ENCODE data around the gene RAE1. TPM values are rescaled to one million over a fixed set of nuclear protein-coding genes. Genes with fewer than 3 reads are reported as not detected.

The RAE1 gene
- total RNA-seq, 1 experiment from 2014 or later: 53.1 TPM

- Histone ChIP-seq H4K91ac (ENCODE audit: insufficient read length, low read depth, low read length) (no peak overlapping the region), H3K23me2 (ENCODE audit: insufficient read length, low read depth, low read length, poor library complexity, severe bottlenecking) (peaks cover 24% of the 10 kb centered on the region), H3K79me2 (ENCODE audit: insufficient read depth, low read length) (no peaks in the 10 kb centered on the region; the same call in 1 of the 2 replicates), H3K18ac (ENCODE audit: insufficient read length, low read depth, low read length) (no peak overlapping the region), H2BK12ac (ENCODE audit: insufficient read length, low read depth, low read length) (no peak overlapping the region), H2BK20ac (ENCODE audit: low read depth, low read length, poor library complexity, severe bottlenecking) (no peak overlapping the region), H3K27me3 (ENCODE audit: insufficient read depth, low read length) (no peaks in the 10 kb centered on the region), H3K4me2 (ENCODE audit: insufficient read depth, insufficient read length, low read length) (no peak overlapping the region), H3K14ac (ENCODE audit: insufficient read depth, low read length) (no peak overlapping the region), H3K23ac (ENCODE audit: insufficient read length, low read depth, low read length) (no peak overlapping the region), H2BK120ac (ENCODE audit: low read depth, low read length, poor library complexity, severe bottlenecking) (no peak overlapping the region), H3K56ac (ENCODE audit: insufficient read length, low read depth, low read length) (no peak overlapping the region), H3K27ac (ENCODE audit: insufficient read length, low read depth, low read length) (no peak overlapping the region), H2BK5ac (ENCODE audit: insufficient read length, low read length) (no peak overlapping the region), H4K5ac (ENCODE audit: insufficient read length, low read depth, low read length) (no peak overlapping the region), H2AK5ac (ENCODE audit: insufficient read length, low read length) (no peak overlapping the region), H3K9ac (ENCODE audit: extremely low read depth, insufficient read length, low read length) (no peak overlapping the region), H4K8ac (replicated peaks; ENCODE audit: insufficient read length, low read depth, low read length) (no peak overlapping the region), H3K4me1 (ENCODE audit: insufficient read depth, low read length) (no peaks in the 10 kb centered on the region), H3K9me3 (ENCODE audit: control insufficient read depth, low read depth, low read length) (no peaks in the 10 kb centered on the region), H3K79me1 (ENCODE audit: insufficient read depth, low read depth, low read length, poor library complexity, severe bottlenecking) (peaks cover 3% of the 10 kb centered on the region), H3K4ac (ENCODE audit: low read depth, low read length) (no peak overlapping the region), H2BK15ac (ENCODE audit: low read depth, low read length) (no peak overlapping the region), H3T11ph (ENCODE audit: low read length) (no peak overlapping the region), H2AFZ (ENCODE audit: low read length) (no peak overlapping the region), H4K20me1 (ENCODE audit: control insufficient read depth, insufficient read depth, insufficient read length) (no peaks in the 10 kb centered on the region)
- H3K36me3 Mint-ChIP-seq (ENCODE audit: insufficient read depth in 1 of 3, low read depth in 3 of 3): peaks cover 1 to 5% (median 2%) of the 10 kb centered on the region in 3 experiments; a peak in 6 of 7 replicates
- no peaks in the 10 kb centered on the region for H3K9me3 Mint-ChIP-seq
- WGBS (ENCODE audit: extremely low coverage, insufficient read length, low lambda C conversion rate): no CpG with 5 or more reads among the region's 7 CpGs
- TF ChIP-seq CTCF (conservative IDR thresholded peaks at IDR 0.05): no peak
- H3K4me3 Mint-ChIP-seq: no peak overlapping the region
- no peak overlapping the region for H3K27ac Mint-ChIP-seq
- DNase-seq: no peak
- H3K27me3 Mint-ChIP-seq (ENCODE audit: low read depth): peaks cover 6% of the 10 kb centered on the region
- peaks cover 13 to 28% of the 10 kb centered on the region in 2 experiments for H3K4me1 Mint-ChIP-seq
These were observed 36.9 kb downstream of the RAE1 start for GRCh38 chr20:57387945-57388371.
